Suprapubic skin (tissue), 4 donors: ENCODE data around the gene USP10. TPM values are rescaled to one million over a fixed set of nuclear protein-coding genes. Genes with fewer than 3 reads are reported as not detected.

ENCODE experiments used
- DNase-seq, 2 donors: peaks; one replicate each; pipeline ENCODE4 v3.0.0-alpha.2; 2019; ENCODE audit warnings: low spot score in 2 of 2
- H3K27ac ChIP-seq: fragments of 200-600 bp; sonication (generic); one replicate; pipeline ENCODE4 v1.5.1; 2019
- H3K27me3 ChIP-seq: fragments of 200-600 bp; sonication (generic); one replicate; pipeline ENCODE4 v1.5.1; 2019
- H3K36me3 ChIP-seq: fragments of 200-600 bp; sonication (generic); one replicate; pipeline ENCODE4 v1.5.1; 2019
- H3K4me1 ChIP-seq: fragments of 200-600 bp; sonication (generic); one replicate; pipeline ENCODE4 v1.5.1; 2019
- H3K4me3 ChIP-seq: fragments of 200-600 bp; sonication (generic); one replicate; pipeline ENCODE4 v1.5.1; 2019; ENCODE audit warnings: mild to moderate bottlenecking
- H3K9me3 ChIP-seq: fragments of 200-600 bp; sonication (generic); one replicate; pipeline ENCODE4 v1.5.1; 2019
- CTCF ChIP-seq, 2 donors: fragments of 200-600 bp in 1 of 2; fragments of 450-650 bp in 1 of 2; sonication (generic) in 1 of 2; IDR thresholded peaks; one replicate each; pipeline ENCODE4 v1.5.1; 2016 to 2019; ENCODE audit warnings: antibody characterized with exemption in 2 of 2, mild to moderate bottlenecking in 1 of 2, moderate library complexity in 1 of 2
- EP300 ChIP-seq: sonication (generic); formaldehyde crosslinking; IDR thresholded peaks from one replicate; pipeline ENCODE4 v1.6.1; 2017; ENCODE audit warnings: antibody characterized with exemption
- POLR2A ChIP-seq, 2 donors: fragments of 450-650 bp; IDR thresholded peaks; one replicate each; pipeline ENCODE4 v1.6.1; 2017; ENCODE audit warnings: antibody characterized with exemption in 2 of 2, mild to moderate bottlenecking in 2 of 2, moderate library complexity in 2 of 2
- POLR2AphosphoS5 ChIP-seq, 3 donors: sonication (generic); formaldehyde crosslinking; IDR thresholded peaks; one replicate each; pipeline ENCODE4 v1.6.1; 2017; ENCODE audit warnings: antibody characterized with exemption in 3 of 3
- WGBS: methylation state at CpG from one replicate; pipeline ENCODE4 v1.1.5; 2018; 5-methylcytosine and 5-hydroxymethylcytosine counted together
- total RNA-seq, 4 donors: library from RNA; depleted of rRNA; stranded (reverse); fragments of >200 nt; gene quantifications; one replicate each; pipeline ENCODE4 v1.1.0, GENCODE V29; 2016

USP10 gene
- total RNA-seq, 4 donors from 2014 or later: 58.5 to 92.2 (median 69.8) TPM

GRCh38 chr16:84680165-84680842 is 19.5 kb upstream of the USP10 start:
- no peaks in the 10 kb centered on the region for H3K4me1 ChIP-seq
- no peak for DNase-seq
- no peaks in the 10 kb centered on the region for H3K9me3 ChIP-seq
- no peak overlapping the region for H3K27ac ChIP-seq
- no peaks in the 10 kb centered on the region for H3K36me3 ChIP-seq
- TF ChIP-seq POLR2A (IDR thresholded peaks at IDR 0.05) (no peak), POLR2AphosphoS5 (IDR thresholded peaks at IDR 0.05) (no peak), CTCF (IDR thresholded peaks at IDR 0.05) (no peak), EP300 (no peak)
- H3K27me3 ChIP-seq: peaks cover 7% of the 10 kb centered on the region
- H3K4me3 ChIP-seq: no peak overlapping the region
- WGBS: 91% methylated on average over 10 of the region's 10 CpGs

- TF ChIP-seq CTCF (IDR thresholded peaks at IDR 0.05): no peak
- TF ChIP-seq EP300: no peak
- TF ChIP-seq POLR2AphosphoS5 (IDR thresholded peaks at IDR 0.05): no peak
- no peak for TF ChIP-seq POLR2A (IDR thresholded peaks at IDR 0.05)
- H3K36me3 ChIP-seq: no peaks in the 10 kb centered on the region
- no peak overlapping the region for H3K27ac ChIP-seq
- no peaks in the 10 kb centered on the region for H3K4me1 ChIP-seq
- H3K4me3 ChIP-seq: no peak overlapping the region
- H3K27me3 ChIP-seq: peaks cover 7% of the 10 kb centered on the region
- 86% methylated on average over 4 of the region's 4 CpGs for WGBS
- DNase-seq: no peak
- H3K9me3 ChIP-seq: no peaks in the 10 kb centered on the region
Measured at GRCh38 chr16:84680843-84681629, 18.8 kb upstream of the USP10 start.

GRCh38 chr16:84683691-84684591 is 15.9 kb upstream of the USP10 start:
- no peak overlapping the region for H3K27ac ChIP-seq

GRCh38 chr16:84684592-84684965 is 15.2 kb upstream of the USP10 start:
- Histone ChIP-seq H3K36me3 (no peaks in the 10 kb centered on the region), H3K9me3 (no peaks in the 10 kb centered on the region), H3K27me3 (peaks cover 7% of the 10 kb centered on the region), H3K4me1 (no peaks in the 10 kb centered on the region), H3K27ac (no peak overlapping the region), H3K4me3 (no peak overlapping the region)
- TF ChIP-seq CTCF (IDR thresholded peaks at IDR 0.05) (no peak), POLR2A (IDR thresholded peaks at IDR 0.05) (no peak), POLR2AphosphoS5 (IDR thresholded peaks at IDR 0.05) (no peak), EP300 (no peak)
- no peak for DNase-seq
- 90% methylated on average over 4 of the region's 4 CpGs for WGBS

More at GRCh38 chr16:84683691-84684591, 15.9 kb upstream of the USP10 start:
- no peak overlapping the region for H3K4me3 ChIP-seq
- peaks cover 7% of the 10 kb centered on the region for H3K27me3 ChIP-seq
- no peaks in the 10 kb centered on the region for H3K9me3 ChIP-seq
- WGBS: 69% methylated on average over 15 of the region's 15 CpGs
- no peaks in the 10 kb centered on the region for H3K4me1 ChIP-seq
- H3K36me3 ChIP-seq: no peaks in the 10 kb centered on the region
- DNase-seq: no peak
- TF ChIP-seq EP300 (no peak), POLR2A (IDR thresholded peaks at IDR 0.05) (no peak)

GRCh38 chr16:84685210-84685609 is 14.6 kb upstream of the USP10 start:
- Histone ChIP-seq H3K4me3 (no peak overlapping the region), H3K27ac (no peak overlapping the region), H3K27me3 (peaks cover 7% of the 10 kb centered on the region), H3K4me1 (no peaks in the 10 kb centered on the region), H3K36me3 (no peaks in the 10 kb centered on the region), H3K9me3 (no peaks in the 10 kb centered on the region)
- WGBS: 83% methylated on average over 8 of the region's 8 CpGs
- TF ChIP-seq EP300: no peak
- TF ChIP-seq CTCF (IDR thresholded peaks at IDR 0.05): no peak
- TF ChIP-seq POLR2A (IDR thresholded peaks at IDR 0.05): no peak
- no peak for TF ChIP-seq POLR2AphosphoS5 (IDR thresholded peaks at IDR 0.05)
- DNase-seq: no peak
